ENCODE measurements around the gene CBFA2T3. TPM values are rescaled to one million over a fixed set of nuclear protein-coding genes. Genes with fewer than 3 reads are reported as not detected.
"Not testable (repeated sequence)": the region's sequence is repeated elsewhere in the genome, so short reads cannot be mapped to it uniquely, and the experiment has no call there.

The CBFA2T3 gene
- polyA plus RNA-seq, 10 donors, result 9.4 to 19.0 (median 16.4) TPM

DNA sequence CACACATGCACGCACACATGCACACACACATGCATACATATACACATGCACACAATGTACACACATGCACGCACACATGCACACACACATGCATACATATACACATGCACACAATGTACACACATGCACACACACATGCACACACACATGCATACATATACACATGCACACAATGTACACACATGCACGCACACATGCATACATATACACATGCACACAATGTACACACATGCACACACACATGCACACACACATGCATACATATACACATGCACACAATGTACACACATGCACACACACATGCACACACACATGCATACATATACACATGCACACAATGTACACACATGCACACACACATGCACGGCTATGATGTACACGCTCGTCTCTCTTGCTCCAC, 82.7 kb downstream of the CBFA2T3 start:
- DNase-seq, result not testable (repeated sequence)

DNA sequence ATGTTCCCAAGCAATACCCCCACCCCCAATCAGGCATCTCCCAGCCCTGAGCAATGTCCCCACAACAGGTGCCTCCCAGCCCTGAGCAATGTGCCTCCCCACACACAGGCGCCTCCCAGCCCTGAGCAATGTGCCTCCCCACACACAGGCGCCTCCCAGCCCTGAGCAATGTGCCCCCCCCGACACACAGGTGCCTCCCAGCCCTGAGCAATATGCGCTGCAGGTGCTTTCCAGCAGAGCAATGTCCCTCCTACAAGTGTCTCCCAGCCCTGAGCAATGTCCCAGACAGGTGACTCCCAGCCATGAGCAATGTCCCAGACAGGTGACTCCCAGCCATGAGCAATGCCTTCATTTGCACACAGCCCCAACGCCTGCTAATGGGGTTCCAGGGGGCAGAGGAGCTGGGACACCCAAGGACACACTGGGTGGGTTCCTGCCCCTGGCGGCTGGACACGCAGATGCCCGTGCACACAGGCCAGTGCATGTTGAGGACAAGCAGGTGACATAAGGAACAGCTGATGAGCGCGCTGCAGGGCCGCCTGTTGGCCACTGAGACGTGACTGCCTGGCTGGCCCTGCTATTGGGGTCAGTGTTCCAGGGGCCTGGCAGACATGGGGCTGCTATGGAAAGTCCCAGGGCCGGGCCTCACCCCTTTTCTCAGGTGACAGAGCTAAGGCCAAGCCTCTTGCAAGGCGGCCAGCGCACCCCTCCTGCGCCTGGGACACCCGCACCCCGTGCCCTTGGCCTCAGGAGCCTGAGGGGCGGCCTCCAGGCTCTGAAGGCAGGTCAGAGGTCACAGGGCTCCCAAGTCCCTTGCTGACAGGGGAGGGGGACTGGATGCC, 83.7 kb downstream of the CBFA2T3 start:
- peak in 1 of 3 donors; percentile 41 for DNase-seq

DNA sequence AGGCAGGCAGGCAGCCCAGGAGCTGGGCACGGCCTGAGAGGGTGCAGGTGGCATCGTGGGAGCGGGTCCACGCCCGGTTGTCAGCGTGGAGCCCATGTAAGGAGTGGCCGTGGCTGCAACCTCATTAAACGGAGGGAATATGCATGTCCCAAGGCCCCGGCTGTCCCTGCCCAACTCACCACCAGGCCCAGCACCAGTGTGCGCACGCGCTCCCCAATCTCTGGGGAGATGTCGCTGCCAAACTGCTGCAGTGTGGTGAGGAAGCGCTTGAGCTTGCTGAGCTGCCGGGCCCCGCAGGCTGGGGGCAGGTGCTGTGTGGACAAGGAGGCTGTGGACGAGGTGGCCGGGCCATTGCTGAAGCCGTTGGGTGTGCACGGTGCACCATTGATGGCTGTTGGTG, 84.9 kb downstream of the CBFA2T3 start:
- DNase-seq, result no peak

DNA sequence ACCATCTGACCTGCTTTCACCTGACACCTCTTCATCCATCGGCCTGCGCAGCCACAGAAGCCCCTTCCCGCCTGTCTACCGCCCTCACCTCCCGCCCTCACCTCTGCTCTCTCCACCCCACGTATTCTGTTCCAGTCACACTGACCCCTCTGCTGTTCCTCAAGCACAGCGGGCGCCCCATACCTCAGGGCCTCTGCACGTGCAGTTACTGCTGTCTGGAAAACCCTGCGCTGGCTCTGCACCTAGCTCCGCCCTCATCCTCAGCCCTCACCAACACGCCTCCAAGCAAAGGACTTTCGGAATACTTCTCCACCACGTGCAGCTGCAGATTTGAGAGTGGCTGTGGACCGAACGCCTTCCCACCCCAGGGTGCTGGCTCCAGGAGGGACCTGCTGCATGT, 85.9 kb downstream of the CBFA2T3 start:
- no peak for DNase-seq

DNA sequence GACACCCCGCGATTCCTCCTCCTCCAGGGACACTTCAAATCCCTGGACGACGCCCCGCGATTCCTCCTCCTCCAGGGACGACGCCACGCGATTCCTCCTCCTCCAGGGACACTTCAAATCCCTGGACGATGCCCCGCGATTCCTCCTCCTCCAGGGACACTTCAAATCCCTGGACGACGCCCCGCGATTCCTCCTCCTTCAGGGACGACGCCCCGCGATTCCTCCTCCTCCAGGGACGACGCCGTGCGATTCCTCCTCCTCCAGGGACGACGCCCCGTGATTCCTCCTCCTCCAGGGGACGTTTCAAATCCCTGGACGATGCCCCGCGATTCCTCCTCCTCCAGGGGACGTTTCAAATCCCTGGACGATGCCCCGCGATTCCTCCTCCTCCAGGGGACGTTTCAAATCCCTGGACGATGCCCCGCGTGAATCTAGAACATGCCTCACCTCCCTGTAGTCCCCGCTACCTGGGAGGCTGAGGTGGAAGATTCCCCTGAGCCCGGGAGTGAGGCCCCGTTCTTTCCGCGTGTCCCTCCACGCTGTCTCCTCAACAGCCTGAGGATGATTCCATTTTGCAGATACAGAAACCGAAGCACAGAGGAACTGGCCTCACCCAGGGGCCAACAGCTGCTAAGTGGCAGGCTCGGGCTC, 87.2 kb downstream of the CBFA2T3 start:
- not testable (repeated sequence) for DNase-seq

DNA sequence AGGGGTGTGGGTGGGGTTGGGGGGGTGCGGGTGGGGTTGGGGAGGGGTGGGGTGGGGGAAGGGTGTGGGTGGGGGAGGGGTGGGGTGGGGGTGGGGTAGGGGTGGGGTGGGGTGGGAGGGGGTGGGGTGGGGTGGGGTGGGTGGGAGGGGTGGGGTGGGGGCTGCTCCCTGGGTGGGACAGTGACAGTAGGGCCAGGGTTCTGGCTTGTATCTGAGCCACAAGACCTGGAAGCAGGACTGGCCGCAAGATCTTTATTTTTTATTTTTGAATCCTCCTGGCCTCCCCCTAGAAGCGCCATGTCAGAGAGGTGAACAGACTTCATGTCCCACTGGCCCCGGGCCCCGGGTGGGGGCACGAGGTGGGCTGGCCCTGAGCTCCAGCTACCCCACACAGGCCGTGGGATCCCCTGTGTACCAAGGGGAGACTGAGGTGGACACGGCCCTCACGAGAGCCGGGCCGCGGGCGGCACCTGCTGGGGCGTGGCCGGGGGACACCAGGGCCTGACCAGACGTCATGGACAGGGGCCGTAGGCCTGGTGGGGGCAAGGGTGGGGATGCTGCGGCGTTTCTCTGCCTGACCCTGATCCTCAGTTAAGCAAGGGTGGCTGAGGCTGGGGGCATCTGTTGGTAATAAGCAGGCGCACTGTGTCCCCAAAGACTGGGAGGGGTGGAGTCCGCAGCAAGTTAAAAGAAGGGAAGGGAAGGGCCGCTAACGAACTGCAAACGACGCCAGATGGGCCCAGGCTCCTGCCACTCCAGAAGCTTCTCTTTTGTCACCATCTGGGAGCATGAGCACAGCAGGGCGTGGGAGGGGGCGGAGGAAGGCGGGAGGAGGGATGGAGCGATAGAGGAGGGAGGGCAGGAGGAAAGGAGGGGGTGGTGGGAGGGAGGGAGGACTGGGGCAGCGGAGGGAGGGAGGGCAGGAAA, 88.3 kb downstream of the CBFA2T3 start:
- peak in 1 of 3 donors; percentile 63 for DNase-seq

DNA sequence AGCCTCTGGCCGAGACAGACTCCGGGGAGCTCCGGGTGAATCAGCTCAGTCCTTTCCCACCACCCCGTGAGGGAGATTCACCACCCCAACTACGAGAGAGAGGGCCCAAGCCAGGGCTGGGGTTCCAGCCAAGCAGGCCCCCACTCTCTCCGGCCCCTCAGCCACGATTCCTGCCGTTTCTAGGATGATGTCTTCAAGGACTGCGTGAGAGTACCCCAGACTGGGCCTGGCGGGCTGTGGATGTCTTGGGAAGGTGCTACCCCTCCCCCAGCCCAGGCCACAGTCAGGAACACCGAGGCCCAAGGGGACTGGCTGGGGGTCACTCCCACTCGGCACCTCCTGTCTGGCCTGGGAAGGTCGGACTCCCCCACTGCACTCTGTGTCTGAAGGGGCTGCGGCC, 89.0 kb downstream of the CBFA2T3 start:
- peak in 1 of 3 donors; percentile 63 for DNase-seq

DNA sequence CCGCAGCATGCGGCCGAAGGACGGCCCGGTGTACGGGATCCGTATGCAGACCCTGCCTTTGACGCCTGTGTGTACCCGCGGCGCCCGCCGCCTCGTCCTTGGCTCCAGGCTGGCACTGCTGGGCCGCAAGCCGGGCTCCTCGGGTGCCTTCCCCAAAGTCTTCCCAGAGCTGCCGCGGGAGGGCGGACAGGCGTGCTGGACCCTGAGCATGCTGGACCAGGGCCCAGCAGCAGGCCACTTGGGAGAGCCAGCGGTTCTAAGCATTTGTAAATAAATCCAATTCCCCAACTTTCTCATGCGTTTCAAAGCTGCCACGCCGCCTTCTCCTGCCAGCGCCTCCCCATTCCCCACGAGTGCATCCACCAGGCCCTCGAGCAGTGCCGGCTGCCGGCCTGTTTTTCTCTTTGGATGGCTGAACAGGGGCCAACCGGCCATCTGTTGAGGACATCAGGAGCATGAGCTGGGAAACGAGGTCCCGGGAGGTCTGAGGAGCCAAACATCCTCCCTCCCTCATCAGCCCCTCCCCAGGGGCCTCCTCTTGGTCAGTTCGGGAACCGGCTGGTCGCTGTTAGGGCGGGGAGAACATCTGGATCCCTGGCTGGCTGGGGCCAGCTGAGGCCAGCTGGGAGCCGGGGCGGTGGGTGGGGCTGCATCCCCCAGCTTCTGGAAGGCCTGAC, 90.0 kb downstream of the CBFA2T3 start:
- peak; percentile 57 to 93 (median 82) for DNase-seq

DNA sequence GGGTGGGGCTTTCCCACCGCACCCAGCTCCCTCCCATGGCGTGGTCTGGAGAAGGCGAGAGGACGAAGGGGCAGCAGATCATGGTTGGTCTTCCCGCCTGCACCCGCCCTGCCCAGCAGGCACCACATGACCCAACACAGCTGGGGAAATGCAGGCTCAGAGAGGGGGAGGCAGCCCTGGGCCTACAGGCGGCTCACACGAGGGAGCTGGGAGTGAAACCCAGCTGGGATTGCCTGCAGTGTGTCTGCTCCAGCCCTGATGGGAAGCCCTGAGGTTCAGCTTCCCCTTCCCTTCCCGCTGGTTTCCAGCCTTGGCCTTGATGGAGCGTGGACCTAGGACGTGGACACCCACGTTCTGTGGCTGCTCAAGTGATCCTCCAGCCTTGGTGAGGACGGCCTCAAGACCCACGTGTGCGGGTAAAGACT, 90.6 kb downstream of the CBFA2T3 start:
- DNase-seq, result peak in 2 of 3 donors; percentile 25 to 75

DNA sequence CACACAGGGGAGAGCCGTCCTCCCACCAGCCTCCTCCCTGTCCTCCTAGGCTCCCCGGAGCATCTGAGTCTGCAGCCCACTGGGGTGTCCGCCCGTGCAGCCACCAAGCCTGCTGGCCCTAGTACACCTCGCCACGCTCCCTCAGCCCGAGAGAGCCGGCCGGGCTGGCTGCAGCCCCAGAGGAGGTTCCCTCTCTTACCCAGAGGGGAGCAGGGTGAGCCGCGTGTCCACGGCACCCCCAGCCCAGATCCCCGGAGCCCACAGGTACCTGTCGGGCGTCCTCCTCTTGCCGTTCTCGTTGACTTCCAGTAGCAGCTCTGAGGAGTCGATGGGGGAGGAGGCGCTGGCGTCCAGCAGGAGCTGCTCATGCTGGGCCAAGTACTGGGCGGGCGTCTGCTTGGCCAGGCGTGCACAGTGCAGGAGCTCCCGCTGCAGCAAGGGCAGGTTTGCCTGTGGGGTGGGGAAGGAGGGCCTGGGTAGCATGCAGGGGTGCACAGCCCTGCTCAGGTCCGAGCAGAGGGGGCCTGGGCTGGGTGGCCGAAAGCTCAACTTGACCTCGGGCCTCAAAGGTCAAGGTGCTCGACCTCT, 91.2 kb downstream of the CBFA2T3 start:
- no peak for DNase-seq

DNA sequence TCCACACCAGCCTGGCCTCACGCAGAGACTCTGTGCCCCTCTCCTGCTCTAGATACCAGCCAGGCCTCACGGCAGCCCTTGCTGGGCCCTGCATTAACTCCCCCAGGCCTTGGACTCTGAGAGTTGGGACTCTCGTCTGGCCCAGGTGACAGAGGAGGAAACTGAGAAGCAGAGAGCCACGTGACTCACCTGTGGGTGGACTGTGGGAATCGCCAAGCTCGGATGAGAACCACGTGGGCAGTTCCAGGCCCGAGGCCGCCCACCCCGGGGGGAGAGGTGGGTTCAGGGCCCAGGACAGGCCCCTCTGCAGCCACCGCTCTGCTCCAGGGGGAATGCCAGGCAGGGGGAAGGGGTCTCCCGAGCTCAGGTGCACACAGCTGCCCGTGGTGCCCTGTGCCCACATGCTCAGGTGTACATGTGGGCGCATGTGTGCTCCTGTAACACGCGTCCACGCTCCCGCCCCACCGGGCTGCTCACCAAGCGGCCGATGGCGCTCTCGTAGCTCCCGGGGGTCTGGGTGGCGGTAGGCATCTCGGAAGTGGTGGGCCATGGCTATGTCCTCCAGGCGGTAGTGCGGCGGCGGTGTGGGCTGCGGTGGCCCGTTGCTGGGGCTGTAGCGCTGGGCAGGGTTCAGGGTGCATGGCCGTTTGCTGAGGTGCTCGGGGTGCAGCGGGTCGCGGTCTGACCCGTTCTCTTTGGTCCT, 92.3 kb downstream of the CBFA2T3 start:
- DNase-seq, result no peak

DNA sequence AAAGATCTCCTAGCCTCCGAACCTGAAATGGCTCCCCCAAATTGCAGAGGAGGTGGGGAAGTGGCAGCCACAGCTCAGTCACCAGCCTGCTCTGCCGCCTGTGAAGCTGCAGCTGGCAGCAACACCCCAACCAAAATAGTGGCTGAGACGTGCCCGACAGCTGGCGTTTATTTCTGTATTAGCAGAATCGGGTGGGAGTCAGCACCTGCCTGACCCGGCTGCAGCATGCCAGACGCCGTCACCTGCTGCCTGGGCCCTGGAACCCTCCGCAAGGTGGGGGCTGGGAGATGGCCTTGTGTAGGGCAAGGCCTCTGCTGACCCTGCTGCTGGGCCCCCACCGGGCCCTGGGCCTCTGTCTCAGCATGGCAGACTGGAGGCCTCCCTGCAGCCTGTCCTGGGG, 93.1 kb downstream of the CBFA2T3 start:
- peak in 2 of 3 donors; percentile 58 to 66 for DNase-seq

DNA sequence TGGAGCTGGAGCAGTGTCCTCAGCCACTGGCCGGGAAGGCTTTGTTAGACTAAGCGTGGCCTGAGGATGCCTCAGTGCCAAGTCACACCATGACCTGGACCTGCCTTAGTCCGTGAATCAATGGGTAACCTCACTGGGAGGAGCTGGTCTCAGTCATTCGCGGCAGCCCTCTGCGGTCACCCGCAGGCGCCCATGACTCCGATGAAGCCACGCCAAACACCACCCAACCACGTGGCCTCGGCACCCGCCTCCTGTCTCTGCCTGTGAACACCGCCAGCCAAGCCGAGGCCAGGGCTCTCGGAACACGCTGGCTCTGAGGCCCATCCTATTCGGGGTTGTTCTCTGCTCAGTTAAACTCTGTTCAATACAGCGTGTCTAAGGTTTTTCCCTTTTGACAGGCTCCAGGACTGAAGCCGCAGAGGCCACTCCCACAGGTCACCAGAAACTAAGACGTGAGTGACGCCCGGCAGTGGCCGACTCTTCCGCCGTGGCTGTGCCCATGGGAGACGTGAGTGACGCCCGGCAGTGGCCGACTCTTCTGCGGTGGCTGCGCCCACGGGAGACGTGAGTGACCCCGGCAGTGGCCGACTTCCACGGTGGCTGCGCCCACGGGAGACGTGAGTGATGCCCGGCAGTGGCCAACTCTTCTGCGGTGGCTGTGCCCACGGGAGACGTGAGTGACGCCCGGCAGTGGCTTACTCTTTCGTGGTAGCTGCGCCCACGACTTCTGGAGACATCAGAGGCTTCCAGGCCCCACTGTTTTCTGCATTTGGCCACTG, 93.7 kb downstream of the CBFA2T3 start:
- no peak for DNase-seq

DNA sequence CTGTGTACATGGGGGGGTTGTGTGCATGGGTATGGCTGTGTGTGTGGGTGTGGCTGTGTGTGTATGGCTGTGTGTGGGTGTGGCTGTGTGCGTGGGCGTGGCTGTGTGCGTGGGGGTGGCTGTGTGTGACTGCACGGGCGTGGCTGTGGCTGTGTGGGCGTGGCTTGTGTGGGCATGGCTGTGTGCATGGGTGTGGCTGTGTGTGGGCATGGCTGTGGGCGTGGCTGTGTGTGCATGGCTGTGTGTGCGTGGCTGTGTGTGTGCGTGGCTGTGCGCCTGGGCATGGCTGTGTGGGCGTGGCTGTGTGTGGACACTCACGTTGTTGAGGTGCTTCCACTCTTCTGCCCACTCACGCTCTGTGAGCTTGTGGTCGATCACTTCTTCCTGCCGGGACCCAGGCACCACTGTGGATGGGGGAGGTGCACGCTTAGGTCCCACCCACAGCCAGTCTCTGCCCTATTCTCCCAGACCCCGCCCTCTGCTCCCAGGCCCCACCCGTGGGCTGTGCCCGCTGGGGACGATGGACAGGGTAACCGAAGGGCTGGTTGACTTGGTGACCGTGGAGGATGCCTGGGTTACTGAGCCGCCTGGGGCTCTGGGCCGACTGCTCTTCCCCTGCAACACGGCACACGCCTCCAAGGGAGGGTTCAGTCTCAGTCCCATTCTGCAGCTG, 94.5 kb downstream of the CBFA2T3 start:
- DNase-seq, result no peak

DNA sequence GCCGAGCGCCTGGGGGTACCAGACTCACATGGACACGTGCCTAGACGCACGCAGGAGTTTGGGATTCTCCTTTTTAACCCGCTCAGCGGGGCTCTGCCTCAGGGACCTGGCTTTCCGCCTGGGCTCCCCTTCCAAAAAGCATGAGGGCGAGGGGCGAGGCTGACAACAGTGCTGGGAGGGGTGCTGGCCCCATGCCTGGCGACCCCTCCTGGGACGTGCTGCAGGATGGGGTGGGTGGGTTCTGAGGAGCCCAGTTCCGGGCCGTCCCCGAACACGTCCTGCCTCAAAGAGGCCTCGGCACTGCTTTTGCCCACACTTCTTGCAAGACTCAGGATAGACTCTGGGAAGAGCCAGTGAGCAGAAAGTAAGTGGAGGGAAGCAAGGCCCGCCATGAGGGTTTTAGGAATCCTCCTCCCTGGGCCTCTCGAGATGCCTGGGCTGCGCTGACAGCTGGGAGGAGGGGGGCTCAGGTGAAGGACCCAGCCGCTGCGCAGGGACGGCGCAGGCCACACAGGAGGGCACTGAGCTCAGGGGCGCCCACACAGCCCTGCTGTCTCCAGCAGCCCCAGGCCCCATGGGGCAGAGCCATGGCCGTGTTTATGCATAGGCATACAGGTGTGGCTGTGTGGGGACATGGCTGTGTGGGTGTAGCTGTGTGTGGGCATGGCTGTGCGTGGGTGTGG, 95.2 kb downstream of the CBFA2T3 start:
- no peak for DNase-seq

DNA sequence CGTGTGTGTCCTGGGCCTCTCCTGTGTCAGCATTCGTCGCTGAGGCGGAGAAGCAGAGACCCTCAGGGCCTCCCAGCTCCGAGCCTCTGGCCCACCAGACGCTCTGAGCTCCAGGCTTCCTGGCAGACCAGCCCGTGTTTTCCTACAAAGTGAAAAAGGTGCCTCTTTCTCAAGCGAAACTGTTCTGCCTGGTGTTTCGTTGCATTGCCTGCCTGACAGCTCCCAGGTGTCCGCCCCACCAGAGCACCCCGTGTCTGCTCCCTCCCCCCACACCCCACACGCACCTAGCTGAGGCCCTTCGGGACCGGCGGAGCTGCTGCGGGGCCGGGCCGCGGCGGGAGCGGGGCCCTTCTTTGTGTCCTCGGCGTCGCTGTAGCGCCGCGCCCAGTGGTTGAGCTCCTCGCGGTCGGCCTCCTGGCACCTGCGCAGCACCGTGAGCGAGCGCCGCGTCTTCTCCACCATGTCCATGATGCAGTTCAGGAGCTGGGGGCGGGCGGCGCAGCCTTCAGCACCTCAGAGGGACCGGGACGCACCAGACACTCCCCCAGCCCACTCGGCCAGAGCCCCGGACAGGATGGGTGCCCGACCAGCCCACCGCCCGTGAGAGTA, 95.9 kb downstream of the CBFA2T3 start:
- peak in 1 of 3 donors; percentile 45 for DNase-seq

DNA sequence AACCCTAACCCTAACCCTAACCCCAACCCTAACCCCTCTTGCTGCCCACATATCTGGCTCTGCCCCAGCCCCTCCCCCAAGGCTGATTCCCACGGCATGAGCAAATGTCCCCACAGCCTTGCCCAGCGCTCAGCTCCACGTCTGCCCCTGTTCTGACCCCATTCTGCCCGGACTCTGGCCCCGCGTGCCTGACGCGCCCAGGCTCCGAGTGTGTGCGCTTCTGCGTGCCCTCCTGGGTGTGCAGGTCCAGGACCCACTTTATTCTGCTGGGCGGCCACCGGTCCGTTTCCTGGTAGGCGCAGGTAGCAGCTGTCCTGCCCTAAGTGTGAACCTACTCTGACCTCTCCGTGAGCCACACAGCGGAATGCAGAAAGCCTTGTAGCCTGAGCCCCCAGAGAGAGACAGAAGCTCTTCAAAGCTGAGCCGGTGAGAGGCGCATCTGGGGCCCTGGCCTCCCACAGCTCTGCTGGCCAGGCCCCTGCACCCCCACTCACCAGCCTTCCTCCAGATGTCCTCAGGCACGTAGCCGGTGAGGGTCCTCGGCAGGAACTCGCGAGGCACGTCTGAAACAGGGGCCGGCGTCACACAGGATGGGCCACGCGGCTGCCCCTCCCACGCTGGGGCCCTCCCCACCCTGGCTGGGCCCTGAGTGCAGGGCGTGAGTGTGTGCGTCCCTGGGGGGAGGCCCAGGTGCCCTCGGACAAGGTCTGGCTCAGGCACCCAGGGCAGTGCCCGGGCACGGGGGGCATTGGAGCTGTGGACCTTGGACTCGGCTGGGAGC, 96.6 kb downstream of the CBFA2T3 start:
- DNase-seq, result no peak
